K562 (cell line): ENCODE results near the gene C2orf92. TPM values are rescaled to one million over a fixed set of nuclear protein-coding genes. Genes with fewer than 3 reads are reported as not detected.
"Not testable (repeated sequence)": the region's sequence is repeated elsewhere in the genome, so short reads cannot be mapped to it uniquely, and the experiment has no call there.

Experiments used
- ATAC-seq: fragments of 200-7000 bp; cut with Tn5 transposase; 3 replicates; pipeline ENCODE4 v1.9.1; 2020; ENCODE audit warnings: moderate library complexity
- BruUV-seq: library from RNA; stranded (reverse); fragments of 400-500 nt; replicated peaks from 2 replicates; lab custom pipeline; 2021; lab: Mats Ljungman, UMichigan
- CTCF ChIA-PET: fragments of 300-600 bp; formaldehyde crosslinking; extraction: SDS; loops from one replicate; lab custom pipeline; 2021; ENCODE audit warnings: low intra/inter-chr PET ratio; lab: Yijun Ruan, JAX
- POLR2A ChIA-PET: fragments of 300-600, 350-650 bp; sonication (Branson Sonifier 250); formaldehyde crosslinking; extraction: SDS; loops from one replicate; lab custom pipeline; 2021; ENCODE audit warnings: antibody characterized with exemption, inconsistent platforms; lab: Yijun Ruan, JAX
- DNase-seq, 4 experiments: peaks; one replicate each; pipeline versions ENCODE4 v3.0.0 to v3.0.0-alpha.2; 2011 to 2018; ENCODE audit warnings: low spot score in 3 of 4, mixed read lengths in 3 of 4; ENCODE audit errors: extremely low read depth in 1 of 4
- FAIRE-seq: peaks from 2 replicates; lab custom pipeline; 2011; peaks lifted over from hg19 to GRCh38; lab: Jason Lieb, UNC
- H2AFZ ChIP-seq: 2 replicates; pipeline ENCODE4 v1.6.0; 2011; ENCODE audit warnings: low read depth, low read length, control low read depth, inconsistent platforms
- H3K27ac ChIP-seq: fragments of 200-600 bp; 3 replicates; pipeline ENCODE4 v1.8.0; 2011; ENCODE audit warnings: low read depth, mild to moderate bottlenecking, control low read depth, inconsistent platforms, low read length, moderate library complexity, mixed read lengths; ENCODE audit errors: extremely low read depth
- H3K27me3 ChIP-seq, 2 experiments: fragments of 300-600 bp in 1 of 2; 2 replicates in 1 of 2; 3 replicates in 1 of 2; pipeline versions ENCODE4 v1.6.0 to v1.8.0; 2011; ENCODE audit warnings: inconsistent platforms in 2 of 2, low read length in 2 of 2, mild to moderate bottlenecking in 1 of 2, mixed read lengths in 1 of 2, moderate library complexity in 1 of 2; ENCODE audit not compliant: control insufficient read depth in 2 of 2, insufficient read depth in 2 of 2
- H3K36me3 ChIP-seq: fragments of 300-600 bp; 3 replicates; pipeline ENCODE4 v1.8.0; 2011; ENCODE audit warnings: mild to moderate bottlenecking, low read length, inconsistent platforms; ENCODE audit not compliant: control insufficient read depth, insufficient read depth
- H3K4me1 ChIP-seq, 2 experiments: fragments of 200-600 bp in 1 of 2; replicated peaks in 1 of 2; 2 replicates in 1 of 2; 3 replicates in 1 of 2; pipeline versions ENCODE4 v1.5.1 to v1.8.0; 2011; ENCODE audit warnings: inconsistent platforms in 2 of 2, low read length in 2 of 2, mild to moderate bottlenecking in 1 of 2, mixed read lengths in 1 of 2, moderate library complexity in 1 of 2; ENCODE audit not compliant: control insufficient read depth in 2 of 2, insufficient read depth in 2 of 2
- H3K4me2 ChIP-seq: 2 replicates; pipeline ENCODE4 v1.6.1; 2011; ENCODE audit warnings: low read length, control low read depth, inconsistent platforms, mixed read lengths; ENCODE audit not compliant: insufficient read depth
- H3K4me3 ChIP-seq: fragments of 200-600 bp; sonication (generic), shearing (Covaris generic); 2 replicates; pipeline ENCODE4 v1.5.1; 2016; ENCODE audit warnings: control low read depth, inconsistent platforms
- H3K79me2 ChIP-seq: fragments of 200-600 bp; 3 replicates; pipeline ENCODE4 v1.8.0; 2011; ENCODE audit warnings: low read length, inconsistent platforms; ENCODE audit not compliant: control insufficient read depth, insufficient read depth
- H3K9ac ChIP-seq, 2 experiments: 2 replicates each; pipeline versions ENCODE4 v1.6.0 to v1.6.1; 2011; ENCODE audit warnings: low read depth in 2 of 2, low read length in 2 of 2, control low read depth in 1 of 2, inconsistent platforms in 1 of 2, mild to moderate bottlenecking in 1 of 2, mixed read lengths in 1 of 2; ENCODE audit not compliant: insufficient read depth in 1 of 2
- H3K9me1 ChIP-seq: one replicate; pipeline ENCODE4 v1.6.0; 2011; ENCODE audit warnings: inconsistent platforms, mild to moderate bottlenecking, low read length, moderate library complexity; ENCODE audit not compliant: control insufficient read depth, insufficient read depth
- H3K9me3 ChIP-seq: replicated peaks from 2 replicates; pipeline ENCODE4 v1.5.1; 2011; ENCODE audit warnings: low read depth, low read length, inconsistent platforms; ENCODE audit not compliant: control insufficient read depth, insufficient read depth
- H4K20me1 ChIP-seq: replicated peaks from 2 replicates; pipeline ENCODE4 v1.6.1; 2011; ENCODE audit warnings: low read length, inconsistent platforms, mixed read lengths; ENCODE audit not compliant: control insufficient read depth, insufficient read depth
- CREB3 ChIP-seq: fragments of 450-650 bp; conservative IDR thresholded peaks from 2 replicates; pipeline ENCODE4 v1.6.1; 2016; ENCODE audit warnings: missing genetic modification characterization, low read depth, mild to moderate bottlenecking, missing compliant biosample characterization, moderate library complexity
- CREB5 ChIP-seq: fragments of 250-450 bp; sonication (Bioruptor Pico); IDR thresholded peaks from 2 replicates; pipeline ENCODE4 v1.5.0; 2020; ENCODE audit warnings: mild to moderate bottlenecking
- DNMT1 ChIP-seq: fragments of 450-650 bp; IDR thresholded peaks from 2 replicates; pipeline ENCODE4 v1.6.1; 2016; ENCODE audit warnings: antibody characterized with exemption, mild to moderate bottlenecking
- NFATC3 ChIP-seq: fragments of 450-650 bp; IDR thresholded peaks from 2 replicates; pipeline ENCODE4 v1.6.1; 2017; ENCODE audit warnings: mild to moderate bottlenecking
- PHF21A ChIP-seq: fragments of 450-650 bp; IDR thresholded peaks from 2 replicates; pipeline ENCODE4 v1.6.1; 2017; ENCODE audit warnings: low read depth, borderline replicate concordance
- SMARCE1 ChIP-seq: fragments of 450-650 bp; IDR thresholded peaks from 2 replicates; pipeline ENCODE4 v1.7.1; 2016; ENCODE audit warnings: mild to moderate bottlenecking
- ZNF717 ChIP-seq: fragments of 250-450 bp; sonication (Bioruptor Pico); IDR thresholded peaks from 2 replicates; pipeline ENCODE4 v1.5.0; 2021
- WGBS: fragments of 100-300 bp; shearing (Covaris generic); methylation state at CpG from one replicate; pipeline ENCODE4 v1.1.6; 2016; ENCODE audit warnings: low coverage, mixed read lengths; ENCODE audit not compliant: insufficient coverage; ENCODE audit errors: missing lambda C conversion rate; 5-methylcytosine and 5-hydroxymethylcytosine counted together
- in situ Hi-C: fragments of 300-500 bp; cut with MboI; formaldehyde crosslinking; loops from 4 replicates; pipeline ENCODE4 v1.15.0; 2018; ENCODE audit warnings: inconsistent platforms, mixed read lengths
- intact Hi-C: fragments of 100-400 bp; cut with micrococcal nuclease; formaldehyde crosslinking; loops from 2 replicates; pipeline ENCODE4 v1.14.2; 2022
- polyA plus RNA-seq, 8 experiments: library from polyadenylated mRNA; depleted of rRNA in 4 of 8; stranded (reverse) in 5 of 8; unstranded in 3 of 8; fragments of >200 nt; fragmentation: Nextera tagmentation in 2 of 8; fragmentation: Illumina TruSeq in 1 of 8; extraction: Ambion mirVana in 2 of 8; extraction: Trizol in 1 of 8; gene quantifications; 2 replicates each; pipeline versions ENCODE4 v1.2.1 to v1.2.3, GENCODE V29; 2011 to 2014; ENCODE audit warnings: inconsistent platforms in 1 of 8, missing spikeins in 1 of 8
- total RNA-seq, 7 experiments: library from RNA; depleted of rRNA in 6 of 7; stranded (reverse); fragments of >200 nt in 6 of 7; fragmentation: Illumina TruSeq in 2 of 7; extraction: Trizol in 2 of 7; gene quantifications; 2 replicates each; pipeline versions ENCODE4 v1.2.1 to v1.2.3, GENCODE V29; 2011 to 2021; ENCODE audit warnings: low replicate concordance in 1 of 7

C2orf92 gene
- total and polyA plus RNA-seq, 9 of the 15 experiments (the other 6 are each of a cell fraction or from before 2014, with no cell fraction given): 0.65 to 6.8 (median 3.6) TPM

- no peak for TF ChIP-seq PHF21A
- no peak for TF ChIP-seq ZNF717
- no peak for TF ChIP-seq CREB5 (CRISPR knock-in tag)
- TF ChIP-seq NFATC3: no peak
- no peak for TF ChIP-seq DNMT1
- TF ChIP-seq SMARCE1: no peak
- no peak for TF ChIP-seq CREB3 (tag)
These were observed 2.0 kb downstream of the C2orf92 start (continued) for GRCh38 chr2:97671526-97671925.

DNA sequence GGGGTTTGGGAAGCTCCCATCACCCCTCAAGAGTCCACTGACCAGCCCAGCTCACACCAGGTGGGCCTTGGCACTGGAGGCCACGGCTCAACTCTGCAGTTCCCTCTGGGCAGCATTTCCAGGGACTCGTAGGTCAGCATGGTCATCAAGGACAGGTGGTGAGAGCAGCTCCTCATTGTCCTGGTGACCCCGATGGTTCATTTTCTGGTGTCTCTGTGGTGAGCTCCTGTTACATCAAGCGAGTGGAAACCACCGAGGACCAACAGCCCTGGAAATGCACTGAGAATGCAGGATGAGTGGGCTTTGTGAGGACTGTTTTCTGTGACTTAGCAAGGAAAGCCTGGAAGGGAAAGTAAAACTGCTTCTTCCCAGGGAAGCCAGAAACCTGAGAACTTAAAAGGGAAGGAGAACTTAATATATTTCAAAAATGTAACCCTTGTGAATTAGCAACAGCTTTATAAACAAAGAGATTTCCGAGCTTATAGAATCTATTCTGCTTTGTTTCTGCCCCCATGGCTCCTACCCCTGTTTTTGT, 3.2 kb downstream of the C2orf92 start:
- Histone ChIP-seq H3K27ac (peak overlapping the region; percentile 73; the same call in 2 of the 3 replicates), H3K4me1 (peaks cover 11 to 24% of the 10 kb centered on the region in 2 experiments), H2AFZ (peak overlapping the region; percentile 80)
- ChIA-PET POLR2A (interaction anchor here (0.6 to 1.8 kb wide), 4 partner anchors 8 to 736 kb away, joined by 3 to 14 read pairs (median 5); partner anchors contain the start of gene ACTR1B), CTCF (interaction anchor here (0.6 kb wide), 1 partner anchor 19 kb away, joined by 3 read pairs; no protein-coding TSS in a partner anchor)
- WGBS: 74% methylated on average over 4 of the region's 6 CpGs
- intact Hi-C loops, ATAC-seq, H3K9me1 ChIP-seq, H3K79me2 ChIP-seq, FAIRE-seq, H3K9ac ChIP-seq, H4K20me1 ChIP-seq, BruUV-seq, H3K27me3 ChIP-seq, H3K36me3 ChIP-seq, in situ Hi-C loops, H3K9me3 ChIP-seq, DNase-seq, H3K4me3 ChIP-seq, H3K4me2 ChIP-seq: not testable (repeated sequence)
